K562 (cell line): ENCODE data around the gene CLDN14. TPM values are rescaled to one million over a fixed set of nuclear protein-coding genes. Genes with fewer than 3 reads are reported as not detected.

Source experiments
- ATAC-seq: fragments of 200-7000 bp; cut with Tn5 transposase; 3 replicates; pipeline ENCODE4 v1.9.1; 2020; ENCODE audit warnings: moderate library complexity
- BruUV-seq: library from RNA; stranded (reverse); fragments of 400-500 nt; replicated peaks from 2 replicates; lab custom pipeline; 2021; lab: Mats Ljungman, UMichigan
- CTCF ChIA-PET: fragments of 300-600 bp; formaldehyde crosslinking; extraction: SDS; loops from one replicate; lab custom pipeline; 2021; ENCODE audit warnings: low intra/inter-chr PET ratio; lab: Yijun Ruan, JAX
- POLR2A ChIA-PET: fragments of 300-600, 350-650 bp; sonication (Branson Sonifier 250); formaldehyde crosslinking; extraction: SDS; loops from one replicate; lab custom pipeline; 2021; ENCODE audit warnings: antibody characterized with exemption, inconsistent platforms; lab: Yijun Ruan, JAX
- DNase-seq, 4 experiments: peaks; one replicate each; pipeline versions ENCODE4 v3.0.0 to v3.0.0-alpha.2; 2011 to 2018; ENCODE audit warnings: low spot score in 3 of 4, mixed read lengths in 3 of 4; ENCODE audit errors: extremely low read depth in 1 of 4
- FAIRE-seq: peaks from 2 replicates; lab custom pipeline; 2011; peaks lifted over from hg19 to GRCh38; lab: Jason Lieb, UNC
- H2AFZ ChIP-seq: 2 replicates; pipeline ENCODE4 v1.6.0; 2011; ENCODE audit warnings: low read depth, low read length, control low read depth, inconsistent platforms
- H3K27ac ChIP-seq: fragments of 200-600 bp; 3 replicates; pipeline ENCODE4 v1.8.0; 2011; ENCODE audit warnings: low read depth, mild to moderate bottlenecking, control low read depth, inconsistent platforms, low read length, moderate library complexity, mixed read lengths; ENCODE audit errors: extremely low read depth
- H3K27me3 ChIP-seq, 2 experiments: fragments of 300-600 bp in 1 of 2; 2 replicates in 1 of 2; 3 replicates in 1 of 2; pipeline versions ENCODE4 v1.6.0 to v1.8.0; 2011; ENCODE audit warnings: inconsistent platforms in 2 of 2, low read length in 2 of 2, mild to moderate bottlenecking in 1 of 2, mixed read lengths in 1 of 2, moderate library complexity in 1 of 2; ENCODE audit not compliant: control insufficient read depth in 2 of 2, insufficient read depth in 2 of 2
- H3K36me3 ChIP-seq: fragments of 300-600 bp; 3 replicates; pipeline ENCODE4 v1.8.0; 2011; ENCODE audit warnings: mild to moderate bottlenecking, low read length, inconsistent platforms; ENCODE audit not compliant: control insufficient read depth, insufficient read depth
- H3K4me1 ChIP-seq, 2 experiments: fragments of 200-600 bp in 1 of 2; replicated peaks in 1 of 2; 2 replicates in 1 of 2; 3 replicates in 1 of 2; pipeline versions ENCODE4 v1.5.1 to v1.8.0; 2011; ENCODE audit warnings: inconsistent platforms in 2 of 2, low read length in 2 of 2, mild to moderate bottlenecking in 1 of 2, mixed read lengths in 1 of 2, moderate library complexity in 1 of 2; ENCODE audit not compliant: control insufficient read depth in 2 of 2, insufficient read depth in 2 of 2
- H3K4me2 ChIP-seq: 2 replicates; pipeline ENCODE4 v1.6.1; 2011; ENCODE audit warnings: low read length, control low read depth, inconsistent platforms, mixed read lengths; ENCODE audit not compliant: insufficient read depth
- H3K4me3 ChIP-seq: fragments of 200-600 bp; sonication (generic), shearing (Covaris generic); 2 replicates; pipeline ENCODE4 v1.5.1; 2016; ENCODE audit warnings: control low read depth, inconsistent platforms
- H3K79me2 ChIP-seq: fragments of 200-600 bp; 3 replicates; pipeline ENCODE4 v1.8.0; 2011; ENCODE audit warnings: low read length, inconsistent platforms; ENCODE audit not compliant: control insufficient read depth, insufficient read depth
- H3K9ac ChIP-seq, 2 experiments: 2 replicates each; pipeline versions ENCODE4 v1.6.0 to v1.6.1; 2011; ENCODE audit warnings: low read depth in 2 of 2, low read length in 2 of 2, control low read depth in 1 of 2, inconsistent platforms in 1 of 2, mild to moderate bottlenecking in 1 of 2, mixed read lengths in 1 of 2; ENCODE audit not compliant: insufficient read depth in 1 of 2
- H3K9me1 ChIP-seq: one replicate; pipeline ENCODE4 v1.6.0; 2011; ENCODE audit warnings: inconsistent platforms, mild to moderate bottlenecking, low read length, moderate library complexity; ENCODE audit not compliant: control insufficient read depth, insufficient read depth
- H3K9me3 ChIP-seq: replicated peaks from 2 replicates; pipeline ENCODE4 v1.5.1; 2011; ENCODE audit warnings: low read depth, low read length, inconsistent platforms; ENCODE audit not compliant: control insufficient read depth, insufficient read depth
- H4K20me1 ChIP-seq: replicated peaks from 2 replicates; pipeline ENCODE4 v1.6.1; 2011; ENCODE audit warnings: low read length, inconsistent platforms, mixed read lengths; ENCODE audit not compliant: control insufficient read depth, insufficient read depth
- E2F5 ChIP-seq: sonication (generic); formaldehyde crosslinking; IDR thresholded peaks from 2 replicates; pipeline ENCODE4 v1.8.0; 2022; ENCODE audit warnings: mild to moderate bottlenecking, missing genetic modification reagents
- EP300 ChIP-seq: IDR thresholded peaks from 2 replicates; pipeline ENCODE4 v1.6.1; 2012; ENCODE audit warnings: low read length, improper control_type of control experiment
- FOXA3 ChIP-seq, 2 experiments: fragments of 450-650 bp in 1 of 2; sonication (generic) in 1 of 2; formaldehyde crosslinking; IDR thresholded peaks in 1 of 2; conservative IDR thresholded peaks in 1 of 2; 2 replicates each; pipeline versions ENCODE4 v1.4.0 to v1.8.0; 2020 to 2022; ENCODE audit warnings: mild to moderate bottlenecking in 2 of 2, missing genetic modification reagents in 1 of 2
- GABPA ChIP-seq: fragments of 200-800 bp; sonication (Bioruptor generic); conservative IDR thresholded peaks from 2 replicates; pipeline ENCODE4 v1.6.1; 2016; ENCODE audit warnings: low read depth, missing genetic modification characterization, missing compliant biosample characterization
- HDAC8 ChIP-seq: fragments of 450-650 bp; IDR thresholded peaks from 2 replicates; pipeline ENCODE4 v1.6.1; 2016; ENCODE audit warnings: mild to moderate bottlenecking, missing genetic modification characterization, moderate library complexity, missing compliant biosample characterization
- MAZ ChIP-seq, 2 experiments: fragments of 450-650 bp in 1 of 2; sonication (generic) in 1 of 2; formaldehyde crosslinking; IDR thresholded peaks in 1 of 2; conservative IDR thresholded peaks in 1 of 2; 2 replicates each; pipeline versions ENCODE4 v1.4.0 to v1.5.0; 2020; ENCODE audit warnings: mild to moderate bottlenecking in 1 of 2, missing genetic modification reagents in 1 of 2
- MEF2A ChIP-seq: IDR thresholded peaks from 2 replicates; pipeline ENCODE4 v1.6.1; 2011; ENCODE audit warnings: low read depth, mild to moderate bottlenecking, low read length, moderate library complexity; ENCODE audit not compliant: control insufficient read depth
- RBM25 ChIP-seq: fragments of 200-400 bp; formaldehyde crosslinking; IDR thresholded peaks from 2 replicates; pipeline ENCODE4 v1.6.1; 2018; ENCODE audit warnings: low read length, low read depth, moderate library complexity; ENCODE audit not compliant: severe bottlenecking
- SRSF3 ChIP-seq: fragments of 200-400 bp; formaldehyde crosslinking; IDR thresholded peaks from 2 replicates; pipeline ENCODE4 v1.6.1; 2016; ENCODE audit warnings: mild to moderate bottlenecking, low read length, moderate library complexity; ENCODE audit not compliant: insufficient read depth
- THAP7 ChIP-seq: fragments of 250-450 bp; sonication (Bioruptor Pico); IDR thresholded peaks from 2 replicates; pipeline ENCODE4 v1.5.0; 2021
- YBX1 ChIP-seq: fragments of 450-650 bp; IDR thresholded peaks from 2 replicates; pipeline ENCODE4 v1.7.1; 2016; ENCODE audit warnings: mild to moderate bottlenecking
- YY1 ChIP-seq, 3 experiments: IDR thresholded peaks; 2 replicates each; pipeline ENCODE4 v1.6.1; 2011; ENCODE audit warnings: low read length in 2 of 3, mild to moderate bottlenecking in 2 of 3, moderate library complexity in 2 of 3, borderline replicate concordance in 1 of 3, control low read depth in 1 of 3, low read depth in 1 of 3; ENCODE audit not compliant: insufficient read depth in 3 of 3, insufficient replicate concordance in 2 of 3, control insufficient read depth in 1 of 3, insufficient read length in 1 of 3; ENCODE audit errors: extremely low read depth in 1 of 3
- ZBTB1 ChIP-seq: sonication (generic); formaldehyde crosslinking; IDR thresholded peaks from 2 replicates; pipeline ENCODE4 v1.8.1; 2023; ENCODE audit warnings: missing genetic modification reagents, low read depth, mild to moderate bottlenecking, borderline replicate concordance
- ZEB2 ChIP-seq: fragments of 450-650 bp; IDR thresholded peaks from 2 replicates; pipeline ENCODE4 v1.6.1; 2016
- ZNF561 ChIP-seq: fragments of 450-650 bp; formaldehyde crosslinking; conservative IDR thresholded peaks from 2 replicates; pipeline ENCODE4 v1.4.0; 2020; ENCODE audit warnings: mild to moderate bottlenecking, moderate library complexity
- WGBS: fragments of 100-300 bp; shearing (Covaris generic); methylation state at CpG from one replicate; pipeline ENCODE4 v1.1.6; 2016; ENCODE audit warnings: low coverage, mixed read lengths; ENCODE audit not compliant: insufficient coverage; ENCODE audit errors: missing lambda C conversion rate; 5-methylcytosine and 5-hydroxymethylcytosine counted together
- in situ Hi-C: fragments of 300-500 bp; cut with MboI; formaldehyde crosslinking; loops from 4 replicates; pipeline ENCODE4 v1.15.0; 2018; ENCODE audit warnings: inconsistent platforms, mixed read lengths
- intact Hi-C: fragments of 100-400 bp; cut with micrococcal nuclease; formaldehyde crosslinking; loops from 2 replicates; pipeline ENCODE4 v1.14.2; 2022
- polyA plus RNA-seq, 8 experiments: library from polyadenylated mRNA; depleted of rRNA in 4 of 8; stranded (reverse) in 5 of 8; unstranded in 3 of 8; fragments of >200 nt; fragmentation: Nextera tagmentation in 2 of 8; fragmentation: Illumina TruSeq in 1 of 8; extraction: Ambion mirVana in 2 of 8; extraction: Trizol in 1 of 8; gene quantifications; 2 replicates each; pipeline versions ENCODE4 v1.2.1 to v1.2.3, GENCODE V29; 2011 to 2014; ENCODE audit warnings: inconsistent platforms in 1 of 8, missing spikeins in 1 of 8
- total RNA-seq, 7 experiments: library from RNA; depleted of rRNA in 6 of 7; stranded (reverse); fragments of >200 nt in 6 of 7; fragmentation: Illumina TruSeq in 2 of 7; extraction: Trizol in 2 of 7; gene quantifications; 2 replicates each; pipeline versions ENCODE4 v1.2.1 to v1.2.3, GENCODE V29; 2011 to 2021; ENCODE audit warnings: low replicate concordance in 1 of 7

CLDN14 gene
- total and polyA plus RNA-seq, 9 of the 15 experiments (the other 6 are each of a cell fraction or from before 2014, with no cell fraction given): not detected

- H4K20me1 ChIP-seq: no peaks in the 10 kb centered on the region
- no peaks in the 10 kb centered on the region for H3K79me2 ChIP-seq
- H3K4me2 ChIP-seq: no peak overlapping the region; the same call in 1 of the 2 replicates
- H2AFZ ChIP-seq: peak overlapping the region; percentile 69
- ChIA-PET CTCF (no interaction called here), POLR2A (no interaction called here)
- no peaks in the 10 kb centered on the region for H3K36me3 ChIP-seq
- H3K27ac ChIP-seq: no peak overlapping the region
- no peaks in the 10 kb centered on the region for H3K9me1 ChIP-seq
- BruUV-seq: no TSS peak
- peaks cover 23 to 36% of the 10 kb centered on the region in 2 experiments for H3K27me3 ChIP-seq
- no peak overlapping the region for H3K4me3 ChIP-seq
- WGBS: 7% methylated on average over 9 of the region's 9 CpGs
- no peak overlapping the region for H3K9ac ChIP-seq
- ATAC-seq (peak; percentile 56), FAIRE-seq (no peak), DNase-seq (no peak)
- intact Hi-C loops (loop anchor here (5.0 kb wide), 1 partner anchor 418 kb away; no protein-coding TSS in a partner anchor), in situ Hi-C loops (no loop called here)
- TF ChIP-seq MAZ (CRISPR knock-in tag; conservative IDR thresholded peaks at IDR 0.05 in 1 of 2, IDR thresholded peaks at IDR 0.05 in 1 of 2) (no peak), ZBTB1 (CRISPR knock-in tag) (no peak), THAP7 (CRISPR knock-in tag) (no peak), YBX1 (no peak), GABPA (tag) (0 out of 2 replicates have a peak, but pooled peaks have one; percentile 27), RBM25 (no peak), YY1 (IDR thresholded peaks at IDR 0.05; ENCODE audit: borderline replicate concordance in 1 of 3, control insufficient read depth in 1 of 3, extremely low read depth in 1 of 3, insufficient read depth in 3 of 3, insufficient read length in 1 of 3, insufficient replicate concordance in 2 of 3, low read depth in 1 of 3, low read length in 2 of 3) (peak in 1 of 3 experiments; percentile 86), HDAC8 (tag) (no peak), ZNF561 (CRISPR knock-in tag) (no peak), SRSF3 (no peak), FOXA3 (CRISPR knock-in tag; conservative IDR thresholded peaks at IDR 0.05 in 1 of 2, IDR thresholded peaks at IDR 0.05 in 1 of 2) (no peak), EP300 (no peak), MEF2A (no peak), E2F5 (CRISPR knock-in tag) (no peak), ZEB2 (no peak)
- no peaks in the 10 kb centered on the region for H3K9me3 ChIP-seq
- no peaks in the 10 kb centered on the region for H3K4me1 ChIP-seq
These were observed 29.0 kb upstream of the CLDN14 start for GRCh38 chr21:36508948-36509347.
